NCI-H2107 treated with DMSO at 0.1 percent for 48 hours (cell line): ENCODE measurements around the gene GNGT2.
A peak's percentile ranks its signal among the peaks of the same experiment; 100 is the strongest.
"Not testable (repeated sequence)": the region's sequence is repeated elsewhere in the genome, so short reads cannot be mapped to it uniquely, and the experiment has no call there.

ENCODE experiments used
- DNase-seq: peaks from one replicate; lab custom pipeline; 2025; ENCODE audit not compliant: unreplicated experiment; lab: John Stamatoyannopoulos, UW

The GNGT2 gene

GRCh38 chr17:49213399-49213798, 3.0 kb upstream of the GNGT2 start:
- DNase-seq: no peak

GRCh38 chr17:49209061-49209571, 1.3 kb downstream of the GNGT2 start:
- DNase-seq: no peak

- DNase-seq: no peak
These were observed 5.9 kb downstream of the GNGT2 start for GRCh38 chr17:49204516-49204915.

GRCh38 chr17:49203796-49204195, 6.6 kb downstream of the GNGT2 start:
- DNase-seq: no peak

GRCh38 chr17:49201481-49201927, 8.9 kb downstream of the GNGT2 start:
- no peak for DNase-seq

GRCh38 chr17:49200423-49201083, 9.8 kb downstream of the GNGT2 start:
- no peak for DNase-seq

GRCh38 chr17:49198211-49198610, 12.2 kb downstream of the GNGT2 start:
- DNase-seq: no peak

- DNase-seq: no peak
These were observed 12.9 kb downstream of the GNGT2 start for GRCh38 chr17:49197346-49197998.

- DNase-seq: no peak
These were observed 13.9 kb downstream of the GNGT2 start for GRCh38 chr17:49196520-49196919.

GRCh38 chr17:49195751-49196150, 14.6 kb downstream of the GNGT2 start:
- no peak for DNase-seq

- no peak for DNase-seq
These were observed 16.1 kb downstream of the GNGT2 start for GRCh38 chr17:49194297-49194607.

GRCh38 chr17:49193513-49194296, 16.7 kb downstream of the GNGT2 start:
- no peak for DNase-seq

GRCh38 chr17:49191917-49192741, 18.2 kb downstream of the GNGT2 start:
- peak; percentile 63 for DNase-seq

GRCh38 chr17:49191409-49191916, 18.9 kb downstream of the GNGT2 start:
- DNase-seq: no peak

GRCh38 chr17:49190932-49191331, 19.4 kb downstream of the GNGT2 start:
- DNase-seq: no peak

- DNase-seq: no peak
These were observed 23.1 kb downstream of the GNGT2 start for GRCh38 chr17:49187301-49187700.

- not testable (repeated sequence) for DNase-seq
These were observed 25.0 kb downstream of the GNGT2 start for GRCh38 chr17:49185381-49185780.

GRCh38 chr17:49184522-49184921, 25.9 kb downstream of the GNGT2 start:
- not testable (repeated sequence) for DNase-seq

- DNase-seq: no peak
These were observed 26.6 kb downstream of the GNGT2 start for GRCh38 chr17:49183801-49184200.

- DNase-seq: no peak
These were observed 27.0 kb downstream of the GNGT2 start for GRCh38 chr17:49183341-49183740.
